HG03571 (cell line): ENCODE measurements around the gene PDE8B.

Experiments used
- ATAC-seq: cut with Tn5 transposase; IDR thresholded peaks from one replicate; pipeline ENCODE4 v1.9.1; 2021; ENCODE audit not compliant: unreplicated experiment

The PDE8B gene

DNA sequence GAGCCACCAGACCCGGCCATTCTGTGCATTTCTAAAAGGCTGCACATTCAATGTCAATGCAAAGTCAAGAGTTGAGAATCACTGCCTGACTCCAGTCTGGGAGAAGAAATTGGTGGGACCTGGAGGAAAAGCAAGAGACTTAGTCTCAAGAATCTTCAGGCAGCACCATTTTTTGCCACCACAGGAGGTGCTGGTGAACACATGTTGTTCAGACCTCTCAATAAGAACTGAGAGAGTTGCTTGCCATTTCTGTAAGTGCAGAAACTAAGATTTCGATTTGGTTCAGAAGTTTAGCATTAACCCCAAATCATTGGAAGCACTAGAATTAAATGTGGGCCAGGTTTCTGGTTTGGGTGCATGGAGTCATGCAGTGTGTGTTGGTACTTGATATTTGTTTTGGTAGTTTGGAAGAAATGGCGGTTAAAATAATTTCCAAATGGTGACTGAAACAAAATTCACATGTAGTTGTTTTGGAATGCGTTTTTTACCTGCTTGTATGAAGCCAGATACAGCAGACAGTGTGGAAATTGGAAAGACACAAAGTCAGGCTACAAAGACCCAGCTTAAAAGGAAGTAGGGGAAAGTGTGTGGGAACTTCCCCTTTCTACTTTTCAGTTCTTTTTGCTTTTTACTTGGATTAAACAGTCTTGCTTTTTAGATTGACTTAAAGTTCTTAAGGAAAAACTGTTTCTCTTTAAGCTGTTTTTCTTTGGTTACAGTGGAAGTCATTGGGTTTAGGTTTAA, 20.4 kb downstream of the PDE8B start:
- no peak for ATAC-seq

DNA sequence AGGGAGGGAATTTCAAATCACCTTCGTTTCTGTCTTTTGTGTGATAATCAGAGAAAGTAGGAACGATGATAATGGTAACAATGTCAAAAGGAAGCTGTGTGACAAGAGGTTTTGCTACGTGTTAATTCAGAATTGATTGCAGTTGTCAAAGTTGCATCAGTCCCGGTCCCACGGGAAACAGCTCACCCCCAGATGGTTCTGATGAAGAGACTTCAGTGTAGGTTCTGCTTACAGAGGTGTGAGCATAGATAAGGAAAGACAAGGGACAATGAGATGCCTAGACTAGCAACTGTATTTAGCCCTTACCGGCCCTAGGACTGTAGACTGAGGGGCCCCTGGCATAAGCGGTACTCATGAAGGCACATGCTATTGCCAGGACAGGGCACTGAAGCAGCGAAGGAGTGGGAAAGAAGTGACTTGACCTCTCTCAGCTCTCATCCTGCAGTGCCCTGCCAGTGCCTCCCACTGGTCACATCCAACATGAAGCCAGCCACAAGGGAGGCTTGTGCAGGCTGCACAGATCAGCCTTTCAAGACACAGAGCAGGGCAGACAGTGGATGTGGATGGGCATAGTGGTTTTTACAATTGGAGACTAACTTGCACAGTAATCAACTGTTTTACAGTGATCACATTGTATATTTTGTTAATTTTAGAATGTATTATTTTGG, 21.1 kb downstream of the PDE8B start:
- ATAC-seq = no peak

DNA sequence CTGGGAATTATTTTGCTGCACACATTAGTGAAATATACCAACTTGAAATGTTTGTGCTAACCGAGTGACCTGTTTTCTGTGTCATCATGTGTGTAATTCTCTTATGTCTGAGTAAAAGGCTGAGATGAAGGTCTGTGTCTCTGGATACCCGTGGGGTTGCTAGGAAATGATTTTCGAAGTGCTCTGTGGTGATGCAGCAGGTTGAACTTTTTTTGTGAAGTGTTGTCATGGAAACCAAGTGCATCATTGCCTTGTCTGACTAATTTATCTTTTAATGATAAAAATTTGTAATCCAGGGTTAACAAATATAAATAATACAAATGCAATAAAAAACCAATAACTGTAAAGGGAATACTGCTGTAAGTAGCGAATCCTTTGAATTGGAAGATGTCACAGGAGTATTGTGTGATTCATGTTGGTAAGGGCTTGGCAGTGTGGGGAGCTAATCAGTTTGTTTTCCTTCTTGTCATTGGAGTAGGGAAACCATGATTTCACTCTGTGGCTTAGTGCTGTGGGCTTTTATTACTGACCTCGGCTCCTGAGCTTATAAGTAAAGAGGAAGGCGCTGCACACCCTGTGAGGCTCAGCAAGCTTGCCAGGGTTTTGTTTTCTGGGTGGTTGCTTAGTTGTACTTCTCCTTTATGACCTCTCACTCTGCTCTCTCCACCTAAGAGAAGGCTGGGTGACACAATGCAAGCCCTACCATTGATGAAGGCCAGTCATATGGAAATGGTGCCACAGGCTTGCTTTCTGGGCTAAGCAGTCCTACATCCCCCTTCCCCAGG, 22.3 kb downstream of the PDE8B start:
- no peak for ATAC-seq

DNA sequence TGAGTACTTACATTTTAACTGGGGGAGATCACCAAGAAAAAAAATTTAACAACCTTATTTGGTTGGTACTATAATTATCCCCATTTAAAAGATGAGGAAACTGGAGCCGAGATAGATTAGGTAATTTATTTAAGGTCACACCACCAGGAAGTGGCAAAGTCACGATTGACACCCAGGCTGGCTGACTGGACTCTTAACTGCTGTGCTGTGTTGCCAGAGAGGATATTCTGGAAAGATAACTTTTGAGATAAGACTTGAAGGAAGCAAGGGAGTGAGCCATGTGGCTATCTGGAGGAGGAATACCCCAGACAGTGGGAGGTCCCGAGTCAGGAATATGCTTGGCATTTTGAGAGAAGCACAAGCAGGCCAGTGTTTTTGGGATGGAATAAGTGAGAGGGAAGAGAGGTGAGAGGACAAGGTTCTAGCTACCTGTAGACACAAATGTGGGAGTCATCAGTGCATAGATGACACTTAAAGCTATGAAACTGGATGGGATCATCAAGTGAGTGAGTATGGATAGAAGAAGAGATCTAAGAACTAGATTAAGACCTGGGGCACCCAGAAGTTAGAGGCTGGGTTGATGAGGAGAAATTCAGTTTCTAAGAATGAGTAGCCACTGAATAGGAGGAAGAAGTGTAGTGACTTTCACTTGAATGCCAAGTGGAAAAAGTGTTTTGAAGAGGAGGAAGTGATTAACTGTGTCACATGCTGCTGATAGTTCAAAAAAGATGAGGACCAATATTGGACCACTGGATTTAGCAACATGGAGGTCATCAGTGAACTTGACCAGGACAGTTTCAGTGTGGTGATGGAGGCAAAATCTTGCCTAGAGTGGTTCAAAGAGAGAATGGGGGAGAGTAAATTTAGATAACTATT, 25.6 kb downstream of the PDE8B start:
- no peak for ATAC-seq

DNA sequence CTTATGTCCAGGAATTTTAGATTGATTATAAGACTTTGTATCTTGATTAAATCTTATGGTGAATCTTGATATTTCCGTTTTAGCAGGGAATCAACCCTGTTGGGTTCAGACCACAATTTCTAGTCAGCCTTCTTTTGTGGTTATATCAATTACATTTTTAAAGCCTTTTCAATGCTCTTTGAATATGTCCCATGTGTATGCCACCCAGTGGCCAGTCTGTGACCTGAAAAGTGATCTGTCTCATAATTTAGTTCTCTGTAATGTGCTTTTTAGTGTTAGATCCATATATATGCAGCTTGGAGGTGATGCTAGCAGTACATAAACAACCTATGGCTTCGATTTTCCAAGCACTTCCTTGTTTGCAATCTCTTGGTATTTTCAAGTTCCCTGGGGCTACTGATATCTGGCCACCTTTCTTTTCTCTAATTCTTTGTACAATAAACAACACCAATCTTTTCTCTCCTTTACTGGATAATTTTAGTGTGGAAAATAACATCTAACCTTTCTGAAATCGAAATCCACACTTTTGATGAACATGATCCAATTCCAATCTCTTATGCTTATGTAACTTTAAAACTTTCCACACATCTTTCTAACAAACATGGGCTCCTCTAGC, 28.8 kb downstream of the PDE8B start:
- ATAC-seq = no peak

DNA sequence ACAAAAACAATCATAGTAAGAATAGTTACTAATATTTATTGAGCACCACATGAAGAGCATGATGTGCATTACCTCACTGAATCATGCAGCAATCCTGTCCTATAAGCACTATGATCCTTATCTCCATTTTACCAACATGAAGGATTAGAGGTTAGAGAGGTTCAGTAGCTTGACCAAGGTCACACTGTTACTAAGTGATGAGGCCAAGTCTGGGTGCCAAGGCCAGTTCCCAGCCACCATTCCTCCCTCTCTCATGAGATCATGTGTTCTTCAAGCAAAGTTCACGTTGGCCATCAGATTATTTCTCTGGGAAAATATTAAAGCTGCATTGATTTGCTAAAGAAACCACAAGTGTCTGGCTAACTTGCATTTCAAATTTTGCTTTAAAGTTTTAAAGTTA, 31.0 kb downstream of the PDE8B start:
- no peak for ATAC-seq

DNA sequence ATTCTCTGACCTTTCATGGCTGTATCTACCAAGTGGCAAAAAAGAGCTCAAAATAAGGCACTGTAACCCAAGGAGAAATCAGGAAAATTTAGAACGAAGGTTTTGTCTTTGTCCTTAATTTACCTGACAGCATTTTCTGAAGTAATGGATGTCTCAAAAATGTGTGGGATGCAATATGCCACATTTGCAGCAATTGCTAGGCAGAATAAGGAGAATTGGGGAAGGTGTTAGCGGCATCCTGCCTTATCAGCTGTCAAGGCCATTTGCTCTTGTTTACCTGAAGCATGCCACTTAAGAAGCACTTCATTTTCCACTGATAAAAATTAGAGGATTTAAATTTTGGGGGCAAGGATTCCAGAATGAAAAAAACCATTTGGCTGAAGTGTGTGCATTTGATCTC, 39.0 kb downstream of the PDE8B start:
- ATAC-seq = no peak

DNA sequence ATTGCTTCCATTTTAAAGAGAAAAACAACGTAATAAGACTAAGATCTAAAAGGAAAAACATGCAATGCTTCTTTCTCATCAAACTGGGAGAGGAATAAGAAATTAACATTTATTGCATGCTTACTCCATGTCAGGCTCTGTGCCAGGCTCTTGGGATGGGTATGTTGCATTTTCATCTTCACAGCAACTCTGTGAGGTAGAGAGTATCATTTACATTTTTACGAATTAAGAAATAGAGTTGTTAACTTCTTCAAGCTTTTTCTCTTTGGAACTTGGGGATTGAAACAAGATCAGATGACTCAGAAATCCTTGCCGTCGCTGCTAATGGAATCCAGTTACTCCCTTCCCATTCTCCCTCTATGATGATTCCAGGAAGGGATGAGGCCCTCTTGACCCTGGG, 39.5 kb downstream of the PDE8B start:
- no peak for ATAC-seq

DNA sequence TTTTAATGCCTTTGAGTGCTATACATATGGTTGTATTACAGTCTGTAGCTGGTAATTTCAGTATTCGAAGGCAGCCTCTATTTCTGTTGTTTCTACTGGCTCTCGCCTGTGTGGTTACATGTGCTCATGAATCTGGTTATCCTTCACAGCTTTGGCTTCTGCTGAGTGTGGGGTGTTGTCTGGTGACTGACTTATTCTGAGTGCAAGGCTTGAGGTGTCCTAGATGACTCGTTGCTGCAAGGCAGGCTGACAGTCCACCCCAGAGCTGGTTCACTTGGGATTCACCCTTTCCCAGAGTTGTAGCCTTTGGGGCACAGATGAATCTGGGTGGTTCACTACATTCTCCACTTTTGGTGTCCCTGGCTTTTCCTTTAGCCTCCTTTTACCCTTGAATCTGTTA, 41.4 kb downstream of the PDE8B start:
- no peak for ATAC-seq

DNA sequence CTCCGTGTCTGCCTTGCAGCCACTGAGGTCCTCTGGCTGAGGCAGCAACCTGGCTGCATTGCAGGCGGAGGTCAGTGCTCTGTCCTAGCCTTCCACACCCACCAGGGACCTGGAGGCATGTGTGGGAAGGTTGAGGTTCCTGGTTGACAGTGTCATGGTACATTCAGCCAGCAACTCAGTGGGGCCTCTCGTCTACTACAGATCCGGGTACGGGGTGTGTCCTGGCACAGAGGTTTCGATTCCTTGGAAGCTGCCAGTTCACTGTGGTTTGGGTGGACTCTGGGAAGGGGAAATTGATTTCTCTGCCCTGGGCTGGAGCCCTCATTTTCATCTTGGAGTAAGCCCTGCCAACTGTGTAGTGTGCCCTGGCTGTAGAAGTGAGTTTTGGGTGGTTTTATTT, 45.1 kb downstream of the PDE8B start:
- no peak for ATAC-seq

DNA sequence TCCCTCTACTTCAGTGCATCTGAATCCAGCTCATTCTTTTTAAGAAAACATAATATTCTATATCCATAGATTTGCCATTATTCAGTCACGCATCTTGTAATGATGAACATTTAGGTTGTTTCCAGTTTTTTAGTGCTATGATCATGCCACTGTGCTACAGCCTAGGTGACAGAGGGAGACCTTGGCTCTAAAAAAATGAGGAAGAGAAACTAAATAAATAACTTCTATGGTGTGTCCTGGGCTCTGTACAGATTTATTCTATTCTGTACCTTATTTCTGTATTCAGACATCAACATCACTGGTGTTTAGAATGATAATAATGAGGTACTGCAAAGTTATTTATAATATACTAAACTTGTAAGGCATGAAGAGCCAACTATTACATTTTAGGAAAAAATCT, 45.9 kb downstream of the PDE8B start:
- no peak for ATAC-seq

DNA sequence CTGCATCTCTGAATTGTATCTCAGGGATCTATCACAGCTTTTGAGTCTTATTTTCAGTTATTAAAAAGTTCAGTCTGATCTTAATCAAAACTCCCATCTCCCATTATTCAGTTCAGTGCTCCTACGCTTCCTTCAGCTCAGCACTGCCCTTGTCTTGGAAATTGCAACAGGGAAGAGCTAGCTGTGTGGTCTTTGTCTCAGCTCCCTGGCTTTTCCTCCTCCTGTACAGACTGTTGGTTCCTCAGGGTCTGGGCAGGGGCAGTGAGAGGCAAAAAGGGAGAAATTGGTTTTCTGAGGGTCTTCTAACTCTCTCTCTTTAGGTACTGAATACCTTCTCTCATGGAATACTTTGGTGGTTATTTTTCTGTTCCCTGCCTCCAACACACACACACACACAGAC, 48.2 kb downstream of the PDE8B start:
- ATAC-seq = no peak

DNA sequence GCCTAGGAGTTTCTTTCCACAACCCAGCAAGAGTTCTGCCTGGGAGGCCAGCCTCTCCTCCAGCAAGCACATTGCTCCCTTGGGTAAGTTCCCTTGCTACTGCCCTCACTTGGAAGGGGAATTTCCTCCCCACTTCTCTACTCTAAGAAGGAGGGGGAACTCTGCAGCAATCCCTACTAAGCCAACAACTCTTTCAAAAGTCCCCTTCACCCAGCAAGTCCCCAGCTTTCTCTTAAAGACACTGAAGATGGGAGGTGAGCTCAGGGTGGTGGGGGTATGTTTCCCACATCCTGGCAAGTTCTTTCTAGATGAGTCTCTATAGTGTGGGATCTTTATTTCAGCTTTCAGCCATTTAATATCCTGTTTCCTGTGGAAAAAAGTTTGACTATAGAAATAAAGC, 49.0 kb downstream of the PDE8B start:
- no peak for ATAC-seq

DNA sequence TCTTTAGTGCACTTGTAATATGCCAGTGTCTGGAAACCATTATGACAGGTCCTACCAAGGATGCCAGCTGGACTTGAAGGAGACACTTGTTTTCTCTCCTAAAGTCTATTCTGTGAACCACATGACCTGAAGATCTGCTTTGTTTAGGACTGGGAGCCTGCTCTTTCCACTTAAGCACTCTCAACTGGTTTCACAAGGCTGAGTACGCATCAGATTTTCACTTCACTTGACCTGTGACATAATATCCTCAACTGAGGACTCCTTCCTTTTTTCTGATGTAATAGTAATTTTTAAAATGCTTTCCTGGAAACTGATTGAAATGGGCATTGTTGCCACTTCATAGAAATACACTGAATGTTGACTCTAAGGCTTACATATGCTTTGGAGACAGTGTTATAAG, 52.2 kb downstream of the PDE8B start:
- no peak for ATAC-seq

DNA sequence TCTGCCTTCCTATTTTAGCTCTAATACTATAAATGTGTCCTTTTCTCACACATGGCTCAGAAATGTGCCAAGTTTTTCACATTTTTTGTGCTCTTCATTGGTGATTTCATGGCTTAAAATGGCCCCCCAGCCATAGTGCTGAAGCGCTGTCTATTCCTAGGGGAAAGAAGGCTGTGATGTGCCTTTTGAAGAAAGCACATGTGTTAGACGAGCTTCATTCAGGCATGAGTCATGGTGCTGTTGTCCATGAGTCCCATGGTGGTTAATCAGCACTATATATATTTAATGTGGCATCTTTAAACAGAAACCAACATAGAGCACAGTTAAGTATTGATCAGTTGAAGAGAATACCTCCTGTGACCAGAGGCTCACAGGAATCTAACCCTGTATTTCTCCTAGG, 55.8 kb downstream of the PDE8B start:
- no peak for ATAC-seq

DNA sequence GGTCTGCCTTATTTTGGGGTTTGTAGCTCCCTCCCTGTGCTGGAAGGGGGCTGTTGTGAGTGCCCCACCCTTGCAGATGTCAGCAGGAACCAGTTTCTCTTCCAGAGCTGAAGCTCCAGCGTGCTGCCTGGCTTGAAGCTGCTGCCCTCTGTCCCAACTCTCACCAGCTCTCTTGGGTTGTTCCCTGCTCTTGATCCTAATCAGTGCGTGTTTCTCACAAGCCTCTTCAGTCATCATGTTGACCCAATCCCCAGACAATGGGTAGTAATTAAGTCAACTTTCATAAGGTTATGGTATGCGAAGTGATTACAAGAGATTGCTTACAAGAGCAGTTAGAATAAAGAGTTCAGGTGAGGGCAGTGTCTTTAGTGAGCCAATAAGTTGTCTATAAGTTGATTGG, 57.0 kb downstream of the PDE8B start:
- ATAC-seq = no peak

DNA sequence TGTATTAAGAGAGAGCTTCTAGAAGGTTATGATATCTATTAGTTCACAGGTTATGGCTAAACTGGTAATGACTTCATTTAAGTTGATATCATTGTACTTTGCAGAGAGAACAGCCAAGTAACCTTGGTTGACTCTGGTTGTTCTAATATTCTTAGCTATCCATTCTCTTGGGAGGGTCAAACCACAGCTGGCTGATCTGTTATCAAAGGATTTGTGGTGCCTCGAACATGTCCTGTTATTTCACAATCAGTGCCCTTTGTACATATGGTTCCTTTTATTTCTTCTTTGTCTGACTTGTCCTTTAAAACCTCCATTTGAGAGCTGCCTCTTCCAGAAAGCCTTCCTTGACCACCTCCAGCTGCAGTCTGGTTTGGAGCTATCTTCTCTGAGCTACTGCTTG, 61.7 kb downstream of the PDE8B start:
- no peak for ATAC-seq

DNA sequence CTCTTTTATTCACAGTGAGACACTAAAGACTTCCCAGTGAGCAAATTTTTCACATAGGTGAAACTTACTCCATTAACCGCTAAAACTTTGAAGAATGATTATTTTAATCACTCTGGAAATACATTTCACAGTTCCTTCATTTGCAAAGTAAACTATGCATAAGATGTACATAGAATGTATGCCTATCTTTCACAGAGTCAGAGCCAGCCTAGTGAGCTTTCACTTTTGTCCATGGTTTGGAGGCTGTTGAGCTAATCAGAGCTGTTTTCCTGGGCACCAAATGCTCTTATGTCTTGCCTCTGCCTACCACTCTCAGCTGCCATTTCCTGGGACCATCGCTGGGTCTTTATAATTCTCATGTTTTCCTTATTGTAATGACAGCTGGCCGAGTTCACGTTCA, 67.3 kb downstream of the PDE8B start:
- no peak for ATAC-seq

DNA sequence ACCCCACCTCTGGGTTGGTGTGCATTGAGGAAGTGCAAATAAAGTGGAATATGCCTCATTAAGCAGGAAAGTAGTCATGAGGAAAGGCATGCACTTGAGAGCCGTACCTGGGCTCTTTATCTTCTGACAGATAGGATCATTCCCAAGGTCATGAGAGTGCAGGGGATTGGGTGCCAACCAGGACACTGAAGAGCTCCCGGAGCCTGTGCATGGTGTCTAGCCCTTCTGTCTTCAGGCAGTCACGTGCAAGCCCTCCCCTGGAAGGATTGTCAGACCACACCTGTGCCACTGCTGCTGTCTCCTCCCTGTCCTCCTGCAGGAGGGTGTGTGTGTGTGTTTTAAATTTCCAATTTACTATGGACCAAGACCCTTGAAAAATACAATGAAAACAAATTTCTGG, 69.6 kb downstream of the PDE8B start:
- ATAC-seq = no peak

DNA sequence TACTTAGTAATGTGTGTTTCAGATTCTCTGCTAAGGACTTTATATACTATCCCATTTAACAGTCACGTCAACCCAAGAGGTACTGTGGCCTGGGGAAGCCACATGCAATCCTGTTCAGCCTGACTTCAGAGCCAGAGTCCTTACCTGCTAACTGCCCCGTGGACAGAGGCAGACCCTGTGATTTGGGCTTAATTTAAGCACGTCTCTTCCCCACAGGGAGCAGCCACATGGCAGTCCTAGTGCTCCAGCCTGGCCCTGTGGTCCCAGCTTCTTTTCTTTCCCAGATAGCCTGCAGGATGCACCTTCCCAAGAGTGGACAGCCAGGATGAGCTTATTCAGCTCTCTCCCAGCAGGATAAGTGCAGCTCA, 71.5 kb downstream of the PDE8B start:
- no peak for ATAC-seq
